GM23248 (cell line): ENCODE measurements around the gene RRAS2.

Experiments
- EZH2 ChIP-seq: fragments of 200-600 bp; sonication (generic); IDR thresholded peaks from 2 replicates; pipeline ENCODE4 v1.6.1; 2018; ENCODE audit warnings: antibody characterized with exemption, mild to moderate bottlenecking; ENCODE audit not compliant: insufficient read depth, poor library complexity, severe bottlenecking
- EZH2phosphoT487 ChIP-seq: fragments of 200-600 bp; sonication (generic); IDR thresholded peaks from 2 replicates; pipeline ENCODE4 v1.6.1; 2018; ENCODE audit warnings: antibody characterized with exemption, moderate library complexity, mild to moderate bottlenecking, low read depth; ENCODE audit not compliant: insufficient read depth

DNA sequence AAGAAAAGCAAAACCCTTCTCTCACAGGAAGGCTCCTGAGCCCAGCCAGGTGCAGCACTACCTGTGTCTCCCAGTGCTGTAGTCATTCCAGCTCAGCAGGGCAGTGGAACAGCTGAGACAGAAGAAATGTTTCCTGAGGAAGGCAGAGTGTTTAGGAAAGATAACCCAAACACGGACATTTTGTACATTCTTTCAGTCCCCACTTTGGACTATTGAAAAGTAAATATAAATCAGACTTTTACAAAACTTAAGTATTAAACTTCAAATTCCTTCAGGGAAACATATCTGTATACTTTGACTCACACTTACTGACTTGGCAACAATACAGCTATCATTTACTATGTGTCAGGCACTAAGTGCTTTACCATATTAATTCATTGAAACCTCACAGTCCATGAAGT lies 40.4 kb downstream of the RRAS2 start:
- no peak for TF ChIP-seq EZH2phosphoT487
- no peak for TF ChIP-seq EZH2
